Hepatocyte (in vitro differentiated cells): ENCODE data around the gene MYH7. TPM values are rescaled to one million over a fixed set of nuclear protein-coding genes. Genes with fewer than 3 reads are reported as not detected.

Source experiments
- DNase-seq: peaks from one replicate; pipeline ENCODE4 v3.0.0-alpha.2; 2016; ENCODE audit warnings: low spot score
- H2AFZ ChIP-seq: fragments of 200-600 bp; sonication (generic); 2 replicates; pipeline ENCODE4 v1.6.0; 2016; ENCODE audit warnings: antibody characterized with exemption, mild to moderate bottlenecking
- H3K27ac ChIP-seq: fragments of 200-600 bp; sonication (generic); 2 replicates; pipeline ENCODE4 v1.5.1; 2016; ENCODE audit warnings: mild to moderate bottlenecking
- H3K27me3 ChIP-seq: fragments of 200-600 bp; sonication (generic); 2 replicates; pipeline ENCODE4 v1.6.1; 2016
- H3K36me3 ChIP-seq: fragments of 200-600 bp; sonication (generic); replicated peaks from 2 replicates; pipeline ENCODE4 v1.5.1; 2016; ENCODE audit warnings: low read depth; ENCODE audit not compliant: insufficient read depth
- H3K4me1 ChIP-seq: fragments of 200-600 bp; sonication (generic); 2 replicates; pipeline ENCODE4 v1.5.1; 2016; ENCODE audit warnings: mild to moderate bottlenecking, moderate library complexity; ENCODE audit not compliant: insufficient read depth
- H3K4me2 ChIP-seq: fragments of 200-600 bp; sonication (generic); 2 replicates; pipeline ENCODE4 v1.6.0; 2016
- H3K4me3 ChIP-seq: fragments of 200-600 bp; sonication (generic); 2 replicates; pipeline ENCODE4 v1.5.1; 2016; ENCODE audit warnings: mild to moderate bottlenecking
- H3K79me2 ChIP-seq: fragments of 200-600 bp; sonication (generic); 2 replicates; pipeline ENCODE4 v1.6.0; 2017; ENCODE audit warnings: mild to moderate bottlenecking
- H3K9me2 ChIP-seq: fragments of 200-600 bp; sonication (generic); replicated peaks from 2 replicates; pipeline ENCODE4 v1.6.0; 2017; ENCODE audit warnings: mild to moderate bottlenecking; ENCODE audit not compliant: insufficient read depth
- H3K9me3 ChIP-seq: fragments of 200-600 bp; sonication (generic); 2 replicates; pipeline ENCODE4 v1.5.1; 2016; ENCODE audit warnings: low read depth, mild to moderate bottlenecking
- H4K20me1 ChIP-seq: fragments of 200-600 bp; sonication (generic); 2 replicates; pipeline ENCODE4 v1.6.0; 2016; ENCODE audit warnings: mild to moderate bottlenecking; ENCODE audit not compliant: insufficient read depth, poor library complexity, severe bottlenecking
- CTCF ChIP-seq: fragments of 200-600 bp; sonication (generic); IDR thresholded peaks from 2 replicates; pipeline ENCODE4 v1.5.1; 2016; ENCODE audit warnings: antibody characterized with exemption, mild to moderate bottlenecking; ENCODE audit not compliant: poor library complexity
- EZH2 ChIP-seq: fragments of 200-600 bp; sonication (generic); IDR thresholded peaks from 2 replicates; pipeline ENCODE4 v1.6.1; 2016; ENCODE audit warnings: antibody characterized with exemption, mild to moderate bottlenecking, borderline replicate concordance
- EZH2phosphoT487 ChIP-seq: fragments of 200-600 bp; sonication (generic); IDR thresholded peaks from one replicate; pipeline ENCODE4 v1.6.1; 2018; ENCODE audit warnings: antibody characterized with exemption, mild to moderate bottlenecking, low read depth, moderate library complexity; ENCODE audit not compliant: unreplicated experiment, severe bottlenecking
- WGBS: methylation state at CpG from one replicate; pipeline ENCODE4 v1.1.6; 2016; ENCODE audit warnings: low lambda C conversion rate; ENCODE audit errors: missing lambda C conversion rate; 5-methylcytosine and 5-hydroxymethylcytosine counted together
- polyA plus RNA-seq: library from polyadenylated mRNA; unstranded; fragments of >200 nt; fragmentation: Nextera tagmentation; extraction: Ambion mirVana; gene quantifications from 2 replicates; pipeline ENCODE4 v1.2.1, GENCODE V29; 2016
- total RNA-seq: library from RNA; depleted of rRNA; stranded (reverse); fragments of >200 nt; gene quantifications from 2 replicates; pipeline ENCODE4 v1.2.3, GENCODE V29; 2014

The MYH7 gene
- total and polyA plus RNA-seq, 2 experiments from 2014 or later, result not detected

- Histone ChIP-seq H4K20me1 (no peaks in the 10 kb centered on the region), H3K27me3 (no peaks in the 10 kb centered on the region), H3K4me1 (no peaks in the 10 kb centered on the region), H3K4me3 (no peak overlapping the region), H2AFZ (no peak overlapping the region), H3K9me2 (no peaks in the 10 kb centered on the region), H3K27ac (no peak overlapping the region), H3K79me2 (no peaks in the 10 kb centered on the region), H3K36me3 (no peaks in the 10 kb centered on the region), H3K9me3 (no peaks in the 10 kb centered on the region), H3K4me2 (no peak overlapping the region)
- no peak for DNase-seq
- 62% methylated on average over 4 of the region's 4 CpGs for WGBS
- TF ChIP-seq CTCF (no peak), EZH2 (no peak), EZH2phosphoT487 (no peak)
These were observed 29.2 kb downstream of the MYH7 start for GRCh38 chr14:23406244-23406643.

DNA sequence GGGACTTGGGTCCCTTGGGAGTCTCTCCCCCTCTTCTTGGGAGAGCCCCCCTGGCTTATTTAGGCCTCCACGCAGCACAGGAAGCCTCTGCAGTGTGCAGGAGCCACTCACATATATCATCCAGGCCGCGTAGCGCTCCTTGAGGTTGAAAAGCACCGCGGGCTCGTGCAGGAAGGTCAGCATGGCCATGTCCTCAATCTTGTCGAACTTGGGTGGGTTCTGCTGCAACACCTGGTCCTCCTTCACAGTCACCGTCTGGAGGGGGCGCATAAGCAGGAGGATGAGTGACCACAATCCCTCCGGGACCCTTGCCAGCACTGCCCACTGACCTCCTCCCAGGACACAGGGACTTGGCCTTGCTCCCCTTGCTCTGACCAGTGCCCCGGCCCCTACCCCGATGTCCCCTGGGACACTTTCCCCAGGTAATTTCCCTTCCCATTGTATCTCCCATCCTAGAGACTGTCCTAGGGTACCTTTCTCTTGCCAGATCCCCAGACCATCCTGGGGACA lies 29.9 kb downstream of the MYH7 start:
- H4K20me1 ChIP-seq, result no peaks in the 10 kb centered on the region
- H3K4me2 ChIP-seq, result no peak overlapping the region
- WGBS, result 97% methylated on average over 12 of the region's 13 CpGs
- DNase-seq, result no peak
- H3K4me1 ChIP-seq, result no peaks in the 10 kb centered on the region
- H3K4me3 ChIP-seq, result no peak overlapping the region
- H3K36me3 ChIP-seq, result no peaks in the 10 kb centered on the region
- H3K9me3 ChIP-seq, result no peaks in the 10 kb centered on the region
- H3K27ac ChIP-seq, result no peak overlapping the region
- H2AFZ ChIP-seq, result no peak overlapping the region
- H3K79me2 ChIP-seq, result no peaks in the 10 kb centered on the region
- H3K9me2 ChIP-seq, result no peaks in the 10 kb centered on the region
- H3K27me3 ChIP-seq, result no peaks in the 10 kb centered on the region
- TF ChIP-seq EZH2, result no peak
- TF ChIP-seq CTCF, result no peak
- TF ChIP-seq EZH2phosphoT487, result no peak

GRCh38 chr14:23405096-23405495 lies 30.4 kb downstream of the MYH7 start:
- H3K4me3 ChIP-seq, result no peak overlapping the region
- H3K79me2 ChIP-seq, result no peaks in the 10 kb centered on the region
- no peak overlapping the region for H3K27ac ChIP-seq
- TF ChIP-seq EZH2 (no peak), CTCF (no peak), EZH2phosphoT487 (no peak)
- H3K36me3 ChIP-seq, result no peaks in the 10 kb centered on the region
- no peaks in the 10 kb centered on the region for H3K27me3 ChIP-seq
- no peaks in the 10 kb centered on the region for H3K9me3 ChIP-seq
- H3K4me2 ChIP-seq, result no peak overlapping the region
- WGBS, result 80% methylated on average over 10 of the region's 10 CpGs
- H3K4me1 ChIP-seq, result no peaks in the 10 kb centered on the region
- H3K9me2 ChIP-seq, result no peaks in the 10 kb centered on the region
- DNase-seq, result no peak
- H4K20me1 ChIP-seq, result no peaks in the 10 kb centered on the region
- H2AFZ ChIP-seq, result no peak overlapping the region
